T-helper 1 cell treated with Interleukin-12 subunit alpha and Interleukin-12 subunit beta and Interleukin-4 antibody, amounts not matched to agents 30 μg/mL and 1 μg/mL, for 36 hours (primary cell): ENCODE results near the gene SLFN14.
"Not testable (repeated sequence)": the region's sequence is repeated elsewhere in the genome, so short reads cannot be mapped to it uniquely, and the experiment has no call there.

ENCODE experiments used
- H3K27ac Mint-ChIP-seq: one replicate; pipeline ENCODE4 v1.8.0; 2021; ENCODE audit warnings: mild to moderate bottlenecking, mixed read lengths
- H3K27me3 Mint-ChIP-seq: one replicate; pipeline ENCODE4 v1.8.0; 2021; ENCODE audit warnings: low read depth, mixed read lengths
- H3K36me3 Mint-ChIP-seq: one replicate; pipeline ENCODE4 v1.8.0; 2021; ENCODE audit warnings: low read depth, mixed read lengths
- H3K4me1 Mint-ChIP-seq: one replicate; pipeline ENCODE4 v1.8.0; 2021; ENCODE audit warnings: low read depth, mixed read lengths
- H3K4me3 Mint-ChIP-seq: one replicate; pipeline ENCODE4 v1.8.0; 2021; ENCODE audit warnings: mild to moderate bottlenecking, moderate library complexity, mixed read lengths
- H3K9me3 Mint-ChIP-seq: one replicate; pipeline ENCODE4 v1.8.0; 2021; ENCODE audit warnings: mixed read lengths

Gene SLFN14

GRCh38 chr17:35578197-35578928 is 17.7 kb upstream of the SLFN14 start, which contains the start of gene PEX12:
TSS of gene PEX12 (minus strand) at chr17:35578571. CDS start at chr17:35578021, 550 bp downstream.
- Mint-ChIP-seq H3K4me1 (peaks cover 14% of the 10 kb centered on the region), H3K27ac (peak within 1 kb of the TSS; percentile 96), H3K27me3 (no peaks in the 10 kb centered on the region), H3K9me3 (no peaks in the 10 kb centered on the region), H3K4me3 (peak within 1 kb of the TSS; percentile 96), H3K36me3 (peaks cover 14% of the 10 kb centered on the region)

GRCh38 chr17:35577830-35578196 is 17.2 kb upstream of the SLFN14 start:
- H3K36me3 Mint-ChIP-seq = peaks cover 14% of the 10 kb centered on the region
- peak overlapping the region; percentile 96 for H3K4me3 Mint-ChIP-seq
- peaks cover 14% of the 10 kb centered on the region for H3K4me1 Mint-ChIP-seq
- peak overlapping the region; percentile 96 for H3K27ac Mint-ChIP-seq
- no peaks in the 10 kb centered on the region for H3K27me3 Mint-ChIP-seq
- H3K9me3 Mint-ChIP-seq = no peaks in the 10 kb centered on the region

- H3K4me3 Mint-ChIP-seq = no peak overlapping the region
- H3K27me3 Mint-ChIP-seq = no peaks in the 10 kb centered on the region
- no peaks in the 10 kb centered on the region for H3K9me3 Mint-ChIP-seq
- H3K4me1 Mint-ChIP-seq = peaks cover 14% of the 10 kb centered on the region
- no peak overlapping the region for H3K27ac Mint-ChIP-seq
- H3K36me3 Mint-ChIP-seq = peaks cover 14% of the 10 kb centered on the region
Measured at GRCh38 chr17:35575759-35576158, 15.1 kb upstream of the SLFN14 start.

GRCh38 chr17:35569405-35569804 is 8.8 kb upstream of the SLFN14 start:
- Mint-ChIP-seq H3K36me3 (peaks cover 3% of the 10 kb centered on the region), H3K4me3 (peak overlapping the region; percentile 55), H3K9me3 (no peaks in the 10 kb centered on the region), H3K4me1 (peaks cover 16% of the 10 kb centered on the region), H3K27ac (peak overlapping the region; percentile 32), H3K27me3 (peaks cover 12% of the 10 kb centered on the region)

GRCh38 chr17:35568561-35568960 is 7.9 kb upstream of the SLFN14 start:
- H3K36me3 Mint-ChIP-seq = peaks cover 3% of the 10 kb centered on the region
- H3K4me1 Mint-ChIP-seq = peaks cover 17% of the 10 kb centered on the region
- H3K9me3 Mint-ChIP-seq = no peaks in the 10 kb centered on the region
- H3K27ac Mint-ChIP-seq = peak overlapping the region; percentile 49
- peaks cover 21% of the 10 kb centered on the region for H3K27me3 Mint-ChIP-seq
- H3K4me3 Mint-ChIP-seq = peak overlapping the region; percentile 81

GRCh38 chr17:35566968-35567367 is 6.3 kb upstream of the SLFN14 start:
- Mint-ChIP-seq H3K4me3 (peak overlapping the region; percentile 81), H3K27me3 (peaks cover 28% of the 10 kb centered on the region), H3K27ac (peak overlapping the region; percentile 13), H3K9me3 (no peaks in the 10 kb centered on the region), H3K36me3 (peaks cover 3% of the 10 kb centered on the region), H3K4me1 (peaks cover 17% of the 10 kb centered on the region)

- not testable (repeated sequence) for H3K27ac Mint-ChIP-seq, H3K36me3 Mint-ChIP-seq, H3K4me3 Mint-ChIP-seq, H3K4me1 Mint-ChIP-seq, H3K9me3 Mint-ChIP-seq
- peaks cover 50% of the 10 kb centered on the region for H3K27me3 Mint-ChIP-seq
Measured at GRCh38 chr17:35563181-35563580, 2.6 kb upstream of the SLFN14 start.

- Mint-ChIP-seq H3K27ac (no peak overlapping the region), H3K36me3 (no peaks in the 10 kb centered on the region), H3K9me3 (no peaks in the 10 kb centered on the region), H3K4me3 (no peak overlapping the region), H3K4me1 (peaks cover 4% of the 10 kb centered on the region), H3K27me3 (peaks cover 54% of the 10 kb centered on the region)
Measured at GRCh38 chr17:35559495-35560210, 966 bp downstream of the SLFN14 start.

GRCh38 chr17:35557353-35557752 is 3.3 kb downstream of the SLFN14 start:
- Mint-ChIP-seq H3K9me3 (no peaks in the 10 kb centered on the region), H3K4me1 (peaks cover 3% of the 10 kb centered on the region), H3K4me3 (no peak overlapping the region), H3K27ac (no peak overlapping the region), H3K36me3 (no peaks in the 10 kb centered on the region), H3K27me3 (peaks cover 39% of the 10 kb centered on the region)

- peaks cover 1% of the 10 kb centered on the region for H3K4me1 Mint-ChIP-seq
- no peaks in the 10 kb centered on the region for H3K9me3 Mint-ChIP-seq
- H3K4me3 Mint-ChIP-seq = no peak overlapping the region
- H3K27ac Mint-ChIP-seq = no peak overlapping the region
- H3K36me3 Mint-ChIP-seq = no peaks in the 10 kb centered on the region
- peaks cover 42% of the 10 kb centered on the region for H3K27me3 Mint-ChIP-seq
Measured at GRCh38 chr17:35555691-35556090, 4.9 kb downstream of the SLFN14 start.

- no peak overlapping the region for H3K4me3 Mint-ChIP-seq
- H3K36me3 Mint-ChIP-seq = no peaks in the 10 kb centered on the region
- H3K4me1 Mint-ChIP-seq = no peaks in the 10 kb centered on the region
- H3K27ac Mint-ChIP-seq = no peak overlapping the region
- H3K9me3 Mint-ChIP-seq = no peaks in the 10 kb centered on the region
- peaks cover 33% of the 10 kb centered on the region for H3K27me3 Mint-ChIP-seq
Measured at GRCh38 chr17:35554668-35555067, 6.0 kb downstream of the SLFN14 start.

- H3K36me3 Mint-ChIP-seq = no peaks in the 10 kb centered on the region
- no peak overlapping the region for H3K27ac Mint-ChIP-seq
- H3K9me3 Mint-ChIP-seq = no peaks in the 10 kb centered on the region
- no peaks in the 10 kb centered on the region for H3K4me1 Mint-ChIP-seq
- H3K27me3 Mint-ChIP-seq = peaks cover 22% of the 10 kb centered on the region
- H3K4me3 Mint-ChIP-seq = no peak overlapping the region
Measured at GRCh38 chr17:35553310-35553709, 7.3 kb downstream of the SLFN14 start.

- peaks cover 11% of the 10 kb centered on the region for H3K4me1 Mint-ChIP-seq
- H3K4me3 Mint-ChIP-seq = no peak overlapping the region
- peaks cover 5% of the 10 kb centered on the region for H3K9me3 Mint-ChIP-seq
- H3K27me3 Mint-ChIP-seq = peaks cover 10% of the 10 kb centered on the region
- H3K27ac Mint-ChIP-seq = no peak overlapping the region
- H3K36me3 Mint-ChIP-seq = peaks cover 4% of the 10 kb centered on the region
Measured at GRCh38 chr17:35548978-35549377, 11.6 kb downstream of the SLFN14 start.

- Mint-ChIP-seq H3K36me3 (peaks cover 6% of the 10 kb centered on the region), H3K27ac (no peak overlapping the region), H3K4me3 (no peak overlapping the region), H3K9me3 (peaks cover 5% of the 10 kb centered on the region), H3K27me3 (peaks cover 7% of the 10 kb centered on the region), H3K4me1 (peaks cover 15% of the 10 kb centered on the region)
Measured at GRCh38 chr17:35548208-35548810, 12.3 kb downstream of the SLFN14 start.

GRCh38 chr17:35546487-35546886 is 14.1 kb downstream of the SLFN14 start:
- peaks cover 6% of the 10 kb centered on the region for H3K27me3 Mint-ChIP-seq
- peaks cover 21% of the 10 kb centered on the region for H3K4me1 Mint-ChIP-seq
- H3K36me3 Mint-ChIP-seq = peaks cover 6% of the 10 kb centered on the region
- H3K4me3 Mint-ChIP-seq = no peak overlapping the region
- no peak overlapping the region for H3K27ac Mint-ChIP-seq
- peaks cover 5% of the 10 kb centered on the region for H3K9me3 Mint-ChIP-seq
